ENCODE results near the gene CHST8. TPM values are rescaled to one million over a fixed set of nuclear protein-coding genes. Genes with fewer than 3 reads are reported as not detected.

The CHST8 gene
- total RNA-seq, 2 donors from 2014 or later: 1.6 to 3.8 TPM

GRCh38 chr19:33763633-33764371 lies 142.0 kb downstream of the CHST8 start:
- Histone ChIP-seq H3K27ac (ENCODE audit: low read depth, low read length) (no peak overlapping the region), H3K36me3 (ENCODE audit: control insufficient read depth, insufficient read depth, low read length) (no peaks in the 10 kb centered on the region), H3K27me3 (ENCODE audit: control insufficient read depth, insufficient read depth, low read length, poor library complexity, severe bottlenecking) (no peaks in the 10 kb centered on the region), H3K4me3 (ENCODE audit: low read length) (no peak overlapping the region), H3K9me3 (ENCODE audit: control insufficient read depth, low read length) (no peaks in the 10 kb centered on the region), H3K4me1 (ENCODE audit: control insufficient read depth, insufficient read depth, low read length) (no peaks in the 10 kb centered on the region), H3K9ac (ENCODE audit: extremely low read depth, low read length, poor library complexity, severe bottlenecking) (no peak overlapping the region)
- H3K36me3 Mint-ChIP-seq (ENCODE audit: low read depth): no peaks in the 10 kb centered on the region
- H3K4me3 Mint-ChIP-seq: no peak overlapping the region
- no peaks in the 10 kb centered on the region for H3K9me3 Mint-ChIP-seq
- 79 to 82% methylated on average over 9 to 11 of the region's 11 CpGs for WGBS, 2 experiments (ENCODE audit: insufficient coverage in 1 of 2, insufficient read length in 1 of 2)
- no peaks in the 10 kb centered on the region for H3K4me1 Mint-ChIP-seq
- DNase-seq: no peak
- H3K27ac Mint-ChIP-seq: no peak overlapping the region
- TF ChIP-seq CTCF (conservative IDR thresholded peaks at IDR 0.05): no peak
- H3K27me3 Mint-ChIP-seq (ENCODE audit: insufficient read depth): no peaks in the 10 kb centered on the region

DNA sequence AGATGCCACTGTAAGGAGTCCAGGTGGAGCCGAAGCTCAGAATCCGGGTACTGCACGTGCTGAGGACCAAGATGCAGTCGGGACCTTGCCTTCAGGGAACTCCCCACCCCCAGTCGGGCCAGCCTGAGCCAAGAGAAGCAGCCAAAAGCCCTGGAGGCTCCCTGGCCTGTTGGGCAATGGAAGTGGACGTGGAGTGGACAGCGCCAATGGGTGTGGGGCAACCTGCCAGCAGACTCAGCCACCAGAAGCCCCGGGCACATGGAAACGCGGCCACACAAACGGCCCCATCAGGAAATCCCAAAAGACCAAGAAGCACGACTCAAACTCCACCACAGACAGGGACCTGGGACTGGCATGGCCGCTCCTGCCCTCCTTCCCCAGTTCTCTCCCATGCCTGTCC lies 144.9 kb downstream of the CHST8 start:
- Histone ChIP-seq H3K9me3 (ENCODE audit: control insufficient read depth, low read length) (no peaks in the 10 kb centered on the region), H3K27me3 (ENCODE audit: control insufficient read depth, insufficient read depth, low read length, poor library complexity, severe bottlenecking) (no peaks in the 10 kb centered on the region), H3K36me3 (ENCODE audit: control insufficient read depth, insufficient read depth, low read length) (no peaks in the 10 kb centered on the region), H3K9ac (ENCODE audit: extremely low read depth, low read length, poor library complexity, severe bottlenecking) (no peak overlapping the region), H3K4me1 (ENCODE audit: control insufficient read depth, insufficient read depth, low read length) (no peaks in the 10 kb centered on the region), H3K4me3 (ENCODE audit: low read length) (no peak overlapping the region), H3K27ac (ENCODE audit: low read depth, low read length) (no peak overlapping the region)
- Mint-ChIP-seq H3K36me3 (ENCODE audit: low read depth) (no peaks in the 10 kb centered on the region), H3K4me1 (no peaks in the 10 kb centered on the region), H3K27me3 (ENCODE audit: insufficient read depth) (no peaks in the 10 kb centered on the region), H3K4me3 (no peak overlapping the region), H3K27ac (no peak overlapping the region), H3K9me3 (no peaks in the 10 kb centered on the region)
- no peak for TF ChIP-seq CTCF (conservative IDR thresholded peaks at IDR 0.05)
- WGBS, 2 experiments (ENCODE audit: insufficient coverage in 1 of 2, insufficient read length in 1 of 2): 89 to 90% methylated on average over 12 to 13 of the region's 13 CpGs
- no peak for DNase-seq

GRCh38 chr19:33767898-33768413 lies 146.2 kb downstream of the CHST8 start:
- Histone ChIP-seq H3K4me3 (ENCODE audit: low read length) (no peak overlapping the region), H3K27ac (ENCODE audit: low read depth, low read length) (no peak overlapping the region), H3K36me3 (ENCODE audit: control insufficient read depth, insufficient read depth, low read length) (no peaks in the 10 kb centered on the region), H3K27me3 (ENCODE audit: control insufficient read depth, insufficient read depth, low read length, poor library complexity, severe bottlenecking) (no peaks in the 10 kb centered on the region), H3K9me3 (ENCODE audit: control insufficient read depth, low read length) (no peaks in the 10 kb centered on the region), H3K4me1 (ENCODE audit: control insufficient read depth, insufficient read depth, low read length) (no peaks in the 10 kb centered on the region), H3K9ac (ENCODE audit: extremely low read depth, low read length, poor library complexity, severe bottlenecking) (no peak overlapping the region)
- H3K4me1 Mint-ChIP-seq: no peaks in the 10 kb centered on the region
- 40 to 57% methylated on average over 7 to 9 of the region's 9 CpGs for WGBS, 2 experiments (ENCODE audit: insufficient coverage in 1 of 2, insufficient read length in 1 of 2)
- no peaks in the 10 kb centered on the region for H3K36me3 Mint-ChIP-seq (ENCODE audit: low read depth)
- H3K27me3 Mint-ChIP-seq (ENCODE audit: insufficient read depth): no peaks in the 10 kb centered on the region
- no peak overlapping the region for H3K4me3 Mint-ChIP-seq
- TF ChIP-seq CTCF (conservative IDR thresholded peaks at IDR 0.05): peak; percentile 77
- no peak overlapping the region for H3K27ac Mint-ChIP-seq
- H3K9me3 Mint-ChIP-seq: no peaks in the 10 kb centered on the region
- DNase-seq: peak; percentile 96

Measured in endodermal cell (in vitro differentiated cells).